Measurements from ENCODE around the gene WDR45.

Gene WDR45

GRCh38 chrX:49073601-49074575 lies 5.8 kb downstream of the WDR45 start, which contains the start of gene PRAF2:
PRAF2 (minus strand) TSS chrX:49074002; CDS start chrX:49073987, 15 bp downstream.
- peak; percentile 89 for DNase-seq (ENCODE audit: low spot score)

GRCh38 chrX:49072712-49073095 lies 7.0 kb downstream of the WDR45 start:
- no peak for DNase-seq (ENCODE audit: low spot score)

- peak; percentile 64 for DNase-seq (ENCODE audit: low spot score)
These were observed 7.6 kb downstream of the WDR45 start for GRCh38 chrX:49071877-49072711.

GRCh38 chrX:49070988-49071387 lies 8.7 kb downstream of the WDR45 start:
- no peak for DNase-seq (ENCODE audit: low spot score)

- no peak for DNase-seq (ENCODE audit: low spot score)
These were observed 10.6 kb downstream of the WDR45 start for GRCh38 chrX:49069038-49069437.

GRCh38 chrX:49067285-49068120 lies 12.2 kb downstream of the WDR45 start:
- no peak for DNase-seq (ENCODE audit: low spot score)

- no peak for DNase-seq (ENCODE audit: low spot score)
These were observed 13.0 kb downstream of the WDR45 start for GRCh38 chrX:49066690-49067089.

GRCh38 chrX:49066278-49066677 lies 13.4 kb downstream of the WDR45 start:
- DNase-seq (ENCODE audit: low spot score) = no peak

- no peak for DNase-seq (ENCODE audit: low spot score)
These were observed 15.0 kb downstream of the WDR45 start for GRCh38 chrX:49064735-49065134.

GRCh38 chrX:49064303-49064702 lies 15.4 kb downstream of the WDR45 start:
- no peak for DNase-seq (ENCODE audit: low spot score)

GRCh38 chrX:49063715-49064114 lies 16.0 kb downstream of the WDR45 start:
- no peak for DNase-seq (ENCODE audit: low spot score)

GRCh38 chrX:49061916-49062315 lies 17.8 kb downstream of the WDR45 start:
- DNase-seq (ENCODE audit: low spot score) = no peak

GRCh38 chrX:49061490-49061889 lies 18.2 kb downstream of the WDR45 start:
- no peak for DNase-seq (ENCODE audit: low spot score)

GRCh38 chrX:49060914-49061313 lies 18.8 kb downstream of the WDR45 start:
- no peak for DNase-seq (ENCODE audit: low spot score)

- DNase-seq (ENCODE audit: low spot score) = no peak
These were observed 20.0 kb downstream of the WDR45 start for GRCh38 chrX:49059681-49060085.

GRCh38 chrX:49059201-49059600 lies 20.5 kb downstream of the WDR45 start:
- no peak for DNase-seq (ENCODE audit: low spot score)

GRCh38 chrX:49058794-49059193 lies 20.9 kb downstream of the WDR45 start, which contains the start of gene CCDC120:
CCDC120 (plus strand) TSS chrX:49058999; CDS start chrX:49062042, 3,043 bp downstream.
- no peak for DNase-seq (ENCODE audit: low spot score)

- no peak for DNase-seq (ENCODE audit: low spot score)
These were observed 25.5 kb downstream of the WDR45 start for GRCh38 chrX:49054073-49054762.

- DNase-seq (ENCODE audit: low spot score) = peak; percentile 60
These were observed 26.2 kb downstream of the WDR45 start for GRCh38 chrX:49053223-49054072.

- no peak for DNase-seq (ENCODE audit: low spot score)
These were observed 35.8 kb downstream of the WDR45 start for GRCh38 chrX:49043987-49044281.

Data from AG08395 (cell line).